BE2C (cell line): Measurements from ENCODE around the gene TRABD2B.
A peak's percentile ranks its signal among the peaks of the same experiment; 100 is the strongest.

ENCODE experiments used
- DNase-seq: peaks from one replicate; pipeline ENCODE4 v3.0.0-alpha.2; 2020
- H3K27me3 ChIP-seq: fragments of 250-450 bp; sonication (Bioruptor Pico); 2 replicates; pipeline ENCODE4 v1.5.1; 2020; ENCODE audit warnings: mild to moderate bottlenecking
- H3K36me3 ChIP-seq: fragments of 250-450 bp; sonication (Bioruptor Pico); 2 replicates; pipeline ENCODE4 v1.5.1; 2020; ENCODE audit warnings: mild to moderate bottlenecking
- H3K4me1 ChIP-seq: fragments of 250-450 bp; sonication (Bioruptor Pico); 2 replicates; pipeline ENCODE4 v1.5.1; 2020
- H3K4me3 ChIP-seq: 2 replicates; pipeline ENCODE4 v1.5.1; 2011; ENCODE audit warnings: low read depth, low read length
- H3K9me3 ChIP-seq: fragments of 250-450 bp; sonication (Bioruptor Pico); 2 replicates; pipeline ENCODE4 v1.5.1; 2020
- CTCF ChIP-seq: IDR thresholded peaks from 2 replicates; pipeline ENCODE4 v1.5.1; 2012; ENCODE audit warnings: mild to moderate bottlenecking, low read depth, low read length

The TRABD2B gene

GRCh38 chr1:47849591-47850261 is 147.5 kb downstream of the TRABD2B start:
- Histone ChIP-seq H3K4me3 (no peak overlapping the region), H3K36me3 (no peaks in the 10 kb centered on the region), H3K27me3 (no peaks in the 10 kb centered on the region), H3K4me1 (peaks cover 16% of the 10 kb centered on the region), H3K9me3 (no peaks in the 10 kb centered on the region)
- TF ChIP-seq CTCF, result no peak
- no peak for DNase-seq

GRCh38 chr1:47849005-47849521 is 148.1 kb downstream of the TRABD2B start:
- H3K36me3 ChIP-seq, result no peaks in the 10 kb centered on the region
- H3K27me3 ChIP-seq, result no peaks in the 10 kb centered on the region
- H3K4me3 ChIP-seq, result no peak overlapping the region
- TF ChIP-seq CTCF, result no peak
- peaks cover 16% of the 10 kb centered on the region for H3K4me1 ChIP-seq
- peak; percentile 70 for DNase-seq
- no peaks in the 10 kb centered on the region for H3K9me3 ChIP-seq

- peaks cover 16% of the 10 kb centered on the region for H3K4me1 ChIP-seq
- DNase-seq, result no peak
- no peaks in the 10 kb centered on the region for H3K36me3 ChIP-seq
- H3K27me3 ChIP-seq, result no peaks in the 10 kb centered on the region
- no peak for TF ChIP-seq CTCF
- no peaks in the 10 kb centered on the region for H3K9me3 ChIP-seq
- no peak overlapping the region for H3K4me3 ChIP-seq
Measured at GRCh38 chr1:47847763-47848162, 149.4 kb downstream of the TRABD2B start.

- Histone ChIP-seq H3K4me3 (no peak overlapping the region), H3K9me3 (no peaks in the 10 kb centered on the region), H3K36me3 (no peaks in the 10 kb centered on the region), H3K4me1 (peaks cover 13% of the 10 kb centered on the region), H3K27me3 (no peaks in the 10 kb centered on the region)
- no peak for TF ChIP-seq CTCF
- no peak for DNase-seq
Measured at GRCh38 chr1:47844558-47844955, 152.6 kb downstream of the TRABD2B start.

GRCh38 chr1:47843781-47844557 is 153.2 kb downstream of the TRABD2B start:
- Histone ChIP-seq H3K9me3 (no peaks in the 10 kb centered on the region), H3K4me3 (no peak overlapping the region), H3K27me3 (no peaks in the 10 kb centered on the region), H3K36me3 (no peaks in the 10 kb centered on the region), H3K4me1 (peaks cover 9% of the 10 kb centered on the region)
- no peak for DNase-seq
- TF ChIP-seq CTCF, result no peak

- Histone ChIP-seq H3K36me3 (no peaks in the 10 kb centered on the region), H3K4me3 (no peak overlapping the region), H3K9me3 (no peaks in the 10 kb centered on the region), H3K27me3 (no peaks in the 10 kb centered on the region), H3K4me1 (peaks cover 2% of the 10 kb centered on the region)
- DNase-seq, result no peak
- no peak for TF ChIP-seq CTCF
Measured at GRCh38 chr1:47843059-47843458, 154.1 kb downstream of the TRABD2B start.
